ENCODE data around the gene MRGPRE.
"Not testable (repeated sequence)": the region's sequence is repeated elsewhere in the genome, so short reads cannot be mapped to it uniquely, and the experiment has no call there.

Gene MRGPRE, protein sequence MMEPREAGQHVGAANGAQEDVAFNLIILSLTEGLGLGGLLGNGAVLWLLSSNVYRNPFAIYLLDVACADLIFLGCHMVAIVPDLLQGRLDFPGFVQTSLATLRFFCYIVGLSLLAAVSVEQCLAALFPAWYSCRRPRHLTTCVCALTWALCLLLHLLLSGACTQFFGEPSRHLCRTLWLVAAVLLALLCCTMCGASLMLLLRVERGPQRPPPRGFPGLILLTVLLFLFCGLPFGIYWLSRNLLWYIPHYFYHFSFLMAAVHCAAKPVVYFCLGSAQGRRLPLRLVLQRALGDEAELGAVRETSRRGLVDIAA

DNA sequence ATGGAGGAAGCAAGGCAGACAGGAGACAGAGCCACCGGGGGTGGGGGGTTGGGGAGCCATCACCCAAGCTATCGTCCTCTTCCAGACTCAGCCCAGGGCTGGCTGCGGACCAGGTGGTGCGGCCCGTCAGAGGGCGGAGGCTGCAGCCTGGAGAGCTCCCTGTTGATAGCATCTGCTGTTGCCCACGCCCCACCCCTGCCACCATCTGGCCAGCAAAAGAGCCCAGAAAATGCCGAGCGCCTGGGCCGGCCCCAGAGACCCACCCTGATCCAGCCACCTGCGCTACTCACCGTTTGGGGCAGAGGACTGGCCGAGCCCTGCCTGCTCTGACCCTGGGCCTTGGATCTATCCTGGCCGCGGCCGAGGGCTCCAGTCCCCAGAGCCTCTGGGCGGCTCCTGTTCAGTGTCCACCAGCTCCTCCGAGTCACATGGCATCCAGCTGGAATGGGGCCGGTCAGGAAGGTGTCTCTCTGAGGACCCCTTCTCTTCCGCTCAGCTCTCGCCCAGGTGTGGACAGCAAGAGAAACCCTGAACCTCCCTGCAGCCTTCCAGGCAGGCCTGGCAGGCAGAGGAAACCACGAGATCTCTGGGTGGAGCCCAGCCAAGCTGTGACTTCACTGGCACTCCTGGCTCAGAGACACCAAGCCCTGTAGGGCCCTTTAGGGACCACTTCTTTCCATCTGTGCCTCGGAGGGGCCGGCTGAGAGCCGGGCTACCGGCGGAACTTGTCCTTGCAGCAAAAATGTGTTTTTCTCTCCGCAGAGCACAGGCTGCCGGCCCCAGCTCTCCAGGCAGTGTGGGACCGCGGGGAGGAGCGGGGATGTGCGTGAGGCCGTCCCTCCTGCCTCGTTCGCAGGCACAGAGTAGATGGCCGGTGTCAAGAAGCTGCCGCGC, at the start of gene MRGPRE:
Gene MRGPRE (minus strand): TSS at position 567 of the 894 bp plus-strand sequence. CDS start 3,618 bp downstream, outside the sequence.
- peak; percentile 88 for DNase-seq (ENCODE audit: low spot score)

DNA sequence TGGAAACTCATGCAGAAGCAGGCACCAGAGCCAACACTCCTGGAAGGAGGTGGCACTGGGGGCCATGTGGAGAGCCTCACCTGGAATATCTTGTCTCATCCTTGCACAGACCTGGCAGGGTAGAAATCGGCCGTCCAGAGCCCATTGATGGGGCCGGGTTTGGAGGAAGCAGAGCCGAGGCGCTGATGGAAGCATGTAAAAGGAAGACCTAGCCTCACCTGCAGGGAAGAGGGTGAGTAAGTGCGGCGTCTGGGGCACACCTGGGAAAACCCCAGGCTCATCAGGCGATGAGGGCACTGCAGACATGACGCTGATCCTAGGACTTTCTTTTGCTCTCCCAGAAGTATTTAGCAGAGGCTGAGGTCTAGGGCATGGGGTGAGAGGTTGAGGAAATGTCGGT, 48.9 kb upstream of the MRGPRE start:
- DNase-seq (ENCODE audit: low spot score), result not testable (repeated sequence)

DNA sequence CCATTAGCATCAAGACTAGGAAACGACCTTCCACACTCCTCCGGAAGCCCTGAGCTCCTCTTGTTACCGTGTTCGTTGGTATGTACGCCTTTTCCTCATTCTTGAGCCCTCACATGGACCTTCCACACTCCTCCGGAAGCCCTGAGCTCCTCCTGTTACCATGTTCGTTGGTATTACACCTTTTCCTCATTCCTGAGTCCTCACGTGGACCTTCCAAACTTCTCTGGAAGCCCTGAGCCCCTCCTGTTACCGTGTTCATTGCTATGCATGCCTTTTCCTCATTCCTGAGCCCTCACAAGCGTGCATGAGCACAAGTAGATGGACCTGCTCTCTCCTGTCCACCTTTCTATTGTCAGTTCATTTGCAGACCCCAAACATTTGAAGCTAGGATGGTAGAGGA, 48.4 kb upstream of the MRGPRE start:
- DNase-seq (ENCODE audit: low spot score), result not testable (repeated sequence)

DNA sequence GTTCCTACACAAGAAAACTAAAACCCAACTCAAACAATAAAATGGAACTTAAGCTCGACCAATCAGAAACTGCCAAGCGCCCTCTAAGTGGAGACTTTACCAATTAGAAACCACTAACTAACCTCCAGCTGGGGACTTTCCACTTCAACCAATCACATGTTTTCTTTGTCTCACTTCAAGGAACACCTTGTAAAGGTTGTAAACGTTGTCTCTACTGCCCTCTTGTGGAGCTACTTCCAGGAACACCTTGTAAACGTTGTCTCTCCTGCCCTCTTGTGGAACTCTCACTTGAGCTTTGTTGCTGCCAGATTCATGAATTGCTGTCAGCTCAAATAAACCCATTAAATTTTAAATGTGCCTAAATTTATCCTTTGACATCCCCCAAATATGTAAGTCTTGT, 46.7 kb upstream of the MRGPRE start:
- not testable (repeated sequence) for DNase-seq (ENCODE audit: low spot score)

DNA sequence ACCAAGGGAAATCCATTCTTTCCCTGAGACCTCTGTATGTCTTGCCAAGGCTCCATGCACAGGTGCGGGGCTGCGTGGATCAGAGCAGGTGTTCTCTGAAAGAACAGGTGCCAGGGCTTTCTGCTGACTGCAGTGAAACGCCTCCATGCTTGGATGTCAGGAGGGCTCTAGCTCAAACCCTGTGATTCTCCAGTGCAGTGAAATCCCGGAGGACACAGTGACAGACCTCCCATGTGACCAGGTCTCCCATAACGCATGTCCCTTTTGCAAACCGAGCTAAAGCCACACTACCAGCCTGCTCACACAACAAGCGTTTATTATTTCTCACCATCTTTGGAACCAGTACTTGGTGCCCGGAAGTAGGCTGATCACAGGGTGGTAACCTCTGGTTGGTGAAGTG, 41.4 kb upstream of the MRGPRE start:
- peak; percentile 1 for DNase-seq (ENCODE audit: low spot score)

DNA sequence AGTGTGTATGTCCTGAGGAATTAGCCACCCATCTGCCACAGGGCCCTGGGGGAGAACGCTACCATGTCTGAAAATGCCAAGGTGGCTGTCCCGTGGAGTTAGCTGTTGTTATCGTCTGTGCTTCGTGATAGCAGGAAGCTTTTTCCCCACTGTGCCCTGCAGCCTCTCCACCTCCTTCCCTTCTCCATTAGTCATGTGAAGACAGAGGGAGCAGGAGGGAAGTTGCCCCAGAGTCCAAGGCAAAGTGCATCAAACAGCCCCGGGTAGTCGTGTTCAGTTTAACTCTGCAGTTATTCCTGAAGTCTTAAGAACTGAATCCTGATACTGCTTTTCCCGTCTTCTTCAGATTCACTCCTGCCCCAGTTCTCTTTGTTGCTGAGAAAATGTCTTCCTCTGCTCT, 30.3 kb upstream of the MRGPRE start:
- not testable (repeated sequence) for DNase-seq (ENCODE audit: low spot score)

DNA sequence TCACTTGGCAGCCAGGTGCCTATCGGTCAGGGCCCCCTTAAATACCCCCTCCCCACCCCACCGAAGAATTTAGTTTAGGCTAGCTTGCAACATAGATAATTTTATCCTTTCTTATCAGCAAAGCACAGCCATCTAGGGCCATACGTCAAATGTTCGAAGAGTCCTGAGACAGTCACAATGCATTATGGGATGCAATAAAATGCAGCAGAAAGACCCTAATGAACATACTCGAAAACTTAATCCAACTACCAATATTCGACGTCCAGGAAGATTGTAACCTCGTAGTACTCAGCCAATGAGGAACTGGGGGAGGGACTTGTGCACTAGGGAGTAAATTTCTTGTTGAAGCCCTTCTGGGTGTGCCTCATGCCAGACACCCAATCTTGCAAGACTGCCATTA, 29.6 kb upstream of the MRGPRE start:
- DNase-seq (ENCODE audit: low spot score), result peak; percentile 33

DNA sequence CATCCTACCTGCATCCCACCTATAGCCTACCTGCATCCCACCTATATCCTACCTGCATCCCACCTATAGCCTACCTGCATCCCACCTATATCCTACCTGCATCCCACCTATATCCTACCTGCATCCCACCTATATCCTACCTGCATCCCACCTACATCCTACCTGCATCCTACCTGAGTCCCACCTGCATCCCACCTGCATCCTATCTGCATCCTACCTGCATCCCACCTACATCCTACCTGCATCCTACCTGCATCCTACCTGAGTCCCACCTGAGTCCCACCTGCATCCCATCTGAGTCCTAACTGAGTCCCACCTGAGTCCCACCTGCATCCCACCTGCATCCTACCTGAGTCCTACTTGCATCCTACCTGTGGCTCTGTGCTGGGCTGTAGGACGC, 25.3 kb upstream of the MRGPRE start:
- DNase-seq (ENCODE audit: low spot score), result not testable (repeated sequence)

DNA sequence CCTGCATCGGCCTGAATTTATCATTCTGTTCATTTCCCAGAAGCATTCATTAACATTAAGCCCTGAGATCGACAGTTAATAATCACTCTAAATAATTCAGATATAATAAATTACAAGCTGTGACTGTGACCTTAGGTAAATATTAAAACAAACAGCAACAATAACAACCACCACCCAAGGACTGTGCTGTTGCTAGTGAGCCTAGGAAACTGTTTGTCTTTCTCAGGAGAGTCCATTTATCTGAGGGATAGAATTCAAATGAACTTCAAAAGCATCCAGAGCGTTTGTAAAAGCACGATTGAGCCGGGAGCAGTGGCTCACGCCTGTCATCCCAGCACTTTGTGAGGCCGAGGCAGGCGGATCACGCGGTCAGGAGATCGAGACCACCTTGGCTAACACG, 23.0 kb upstream of the MRGPRE start:
- DNase-seq (ENCODE audit: low spot score), result not testable (repeated sequence)

DNA sequence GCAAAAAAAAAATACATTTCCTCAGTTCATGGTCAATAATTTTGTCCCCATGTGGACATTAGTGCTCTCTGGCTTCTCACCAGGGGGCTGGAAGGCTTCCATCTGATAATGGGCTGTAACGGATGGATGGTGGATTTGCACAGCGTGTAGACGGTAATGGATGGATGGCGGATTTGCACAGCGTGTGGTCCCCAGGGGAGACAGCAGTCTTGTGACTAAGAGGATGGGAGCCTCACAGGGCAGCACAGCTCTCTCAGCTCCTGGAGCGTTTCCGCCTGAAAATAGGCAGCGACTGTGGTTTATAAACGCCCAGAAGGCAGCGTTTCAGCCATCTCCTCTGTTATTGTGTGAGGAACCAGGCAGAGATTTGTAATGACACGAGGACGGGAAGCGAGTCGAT, 22.6 kb upstream of the MRGPRE start:
- DNase-seq (ENCODE audit: low spot score), result not testable (repeated sequence)

DNA sequence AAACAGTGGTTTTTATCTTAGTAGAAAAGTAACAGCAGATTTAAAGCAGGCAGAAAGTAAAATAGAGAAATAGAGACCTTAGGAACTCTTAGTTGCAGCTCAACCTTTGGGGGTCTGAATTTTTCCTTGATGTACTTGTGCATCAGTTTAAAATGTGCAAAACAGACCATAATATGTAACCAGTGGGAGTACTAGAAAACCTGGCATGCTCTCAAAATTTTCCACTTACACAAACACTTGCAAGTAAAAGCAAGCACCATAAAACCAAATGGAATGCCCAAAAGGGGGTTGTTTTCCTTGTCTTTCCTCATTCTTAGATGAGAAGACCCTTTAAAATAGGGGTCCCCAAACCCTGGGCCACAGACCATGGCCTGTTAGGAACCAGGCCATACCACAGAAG, 12.9 kb upstream of the MRGPRE start:
- DNase-seq (ENCODE audit: low spot score), result no peak

DNA sequence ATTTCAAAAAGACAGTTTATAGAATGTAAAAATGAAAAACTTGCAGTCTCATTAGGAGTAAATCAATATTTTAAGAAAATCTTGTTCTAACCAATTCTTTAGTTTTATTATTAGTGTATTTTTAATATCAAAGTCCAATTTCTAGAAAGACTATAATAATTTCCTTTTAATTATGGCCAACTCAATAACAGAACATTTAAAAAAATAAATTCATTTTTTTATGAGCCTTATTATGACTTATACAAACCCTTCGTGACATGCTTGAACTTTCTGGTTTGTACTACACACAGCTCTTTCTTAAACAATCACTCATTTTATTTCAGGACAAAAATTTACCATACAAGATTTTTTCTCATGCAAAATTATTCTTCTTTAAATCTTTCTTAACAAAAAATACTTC, 11.7 kb upstream of the MRGPRE start:
- no peak for DNase-seq (ENCODE audit: low spot score)

DNA sequence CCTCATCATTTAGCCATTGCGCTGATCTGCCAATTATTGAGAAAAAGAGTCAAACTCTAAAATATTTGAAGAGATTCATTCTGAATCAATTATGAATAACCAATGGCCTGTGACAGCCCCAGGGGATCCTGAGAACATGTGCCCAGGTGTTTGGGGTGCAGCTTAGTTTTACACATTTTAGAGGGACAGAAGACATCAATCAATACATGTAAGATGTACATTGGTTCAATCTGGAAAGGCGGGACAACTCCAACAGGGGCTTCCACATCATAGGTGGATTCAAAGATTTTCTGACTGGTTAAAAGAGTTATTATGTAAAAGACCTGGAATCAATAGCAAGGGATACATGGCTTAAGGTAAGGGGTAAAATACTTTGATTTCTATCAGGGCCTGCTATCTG, 4.9 kb upstream of the MRGPRE start:
- no peak for DNase-seq (ENCODE audit: low spot score)

DNA sequence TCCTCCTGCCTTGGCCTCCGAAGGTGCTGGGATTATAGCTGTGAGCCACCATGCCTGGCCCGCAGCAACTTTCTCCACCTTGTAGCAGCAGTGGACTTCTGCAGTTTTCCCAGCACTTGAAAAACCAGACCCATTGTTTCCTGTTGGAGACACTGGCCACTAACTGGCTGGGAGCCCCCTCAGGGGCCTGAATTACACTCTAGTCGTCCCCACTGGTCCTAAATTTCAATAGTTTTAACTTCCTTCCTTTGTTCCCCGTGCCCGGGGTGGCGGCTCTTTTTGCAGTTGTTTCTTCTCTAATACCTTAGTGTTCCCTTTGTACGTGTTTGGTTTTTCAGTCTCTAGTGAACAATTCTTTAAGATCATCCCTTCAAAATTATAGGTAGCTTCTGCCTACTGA, 2.6 kb upstream of the MRGPRE start:
- DNase-seq (ENCODE audit: low spot score), result no peak

DNA sequence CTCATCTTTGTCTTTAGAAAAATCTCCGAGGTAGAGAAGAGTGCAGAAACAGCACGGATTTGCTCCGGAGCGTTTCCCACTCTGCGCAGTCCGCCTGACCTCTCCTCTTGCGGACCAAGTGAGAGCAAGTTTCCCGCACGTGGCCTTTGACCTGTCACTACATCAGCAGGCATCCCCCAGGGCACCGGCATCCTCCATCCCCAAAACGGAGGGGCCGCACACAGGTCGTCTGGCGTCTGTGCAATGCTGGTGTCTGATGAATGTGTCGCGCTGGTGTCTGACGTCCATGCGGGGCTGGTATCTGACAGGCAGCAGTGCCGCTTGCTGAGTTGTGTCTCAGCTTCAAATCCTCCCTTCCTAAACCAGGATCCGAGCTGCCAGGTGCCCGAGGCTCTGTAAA, 739 bp upstream of the MRGPRE start:
- no peak for DNase-seq (ENCODE audit: low spot score)

DNA sequence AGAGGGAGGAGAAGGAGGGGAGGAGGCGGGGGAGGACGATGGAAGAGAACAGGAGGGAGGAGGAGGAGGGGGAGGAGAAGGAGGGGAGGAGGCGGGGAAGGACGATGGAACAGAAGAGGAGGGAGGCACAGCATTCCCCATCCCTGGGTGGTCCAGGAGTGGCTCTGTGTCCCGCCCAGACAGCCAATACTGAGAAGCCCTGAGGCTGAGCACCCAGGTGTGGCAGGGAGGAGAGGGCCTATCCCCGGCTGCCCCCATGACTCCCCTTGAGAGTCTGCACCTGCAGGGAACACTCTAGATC, 717 bp downstream of the MRGPRE start:
- no peak for DNase-seq (ENCODE audit: low spot score)

DNA sequence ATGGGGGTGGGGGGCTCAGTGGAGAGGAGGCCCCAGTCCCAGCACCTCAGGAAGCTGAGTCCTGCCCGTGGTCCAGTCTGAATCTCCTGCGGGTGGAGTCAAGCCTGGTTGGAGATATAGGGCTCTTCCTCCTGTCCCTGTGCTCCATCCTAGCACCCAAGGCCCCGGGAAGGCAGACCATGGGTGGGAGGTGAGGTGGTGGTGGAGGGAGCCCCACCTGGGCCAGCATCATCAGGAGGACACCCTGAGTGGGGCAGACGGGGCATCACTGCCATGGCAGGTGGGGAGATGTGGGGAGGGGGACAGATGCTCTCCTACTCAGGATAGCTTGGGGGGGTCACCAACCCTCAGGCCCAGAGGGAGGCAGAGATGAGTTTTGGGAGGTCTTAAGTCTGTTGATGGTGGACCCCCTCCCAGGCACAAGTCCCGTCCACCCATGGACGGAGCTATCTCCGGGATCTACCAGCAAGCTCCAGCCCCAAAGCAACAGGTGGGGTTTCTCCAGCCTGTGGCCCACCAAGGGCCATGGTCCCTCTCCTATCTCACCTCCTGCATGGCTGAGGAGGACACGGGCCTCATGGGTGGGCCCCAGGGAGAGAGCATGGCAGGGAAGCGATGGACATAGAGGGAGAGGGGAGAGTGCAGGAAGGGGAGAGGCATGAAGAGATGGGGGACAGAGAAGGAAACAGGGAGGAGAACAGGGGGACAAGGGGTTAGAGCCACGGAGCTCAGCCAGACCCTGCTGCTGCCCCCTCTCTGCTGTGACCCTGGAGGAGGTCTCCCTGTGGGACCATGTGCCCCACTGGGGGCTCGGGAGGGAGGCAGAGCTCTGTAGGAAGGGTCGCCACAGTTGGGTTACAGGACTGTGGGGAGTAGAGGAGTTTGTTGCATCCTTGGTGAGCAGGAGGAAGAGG, 1.3 kb downstream of the MRGPRE start:
- DNase-seq (ENCODE audit: low spot score), result no peak

DNA sequence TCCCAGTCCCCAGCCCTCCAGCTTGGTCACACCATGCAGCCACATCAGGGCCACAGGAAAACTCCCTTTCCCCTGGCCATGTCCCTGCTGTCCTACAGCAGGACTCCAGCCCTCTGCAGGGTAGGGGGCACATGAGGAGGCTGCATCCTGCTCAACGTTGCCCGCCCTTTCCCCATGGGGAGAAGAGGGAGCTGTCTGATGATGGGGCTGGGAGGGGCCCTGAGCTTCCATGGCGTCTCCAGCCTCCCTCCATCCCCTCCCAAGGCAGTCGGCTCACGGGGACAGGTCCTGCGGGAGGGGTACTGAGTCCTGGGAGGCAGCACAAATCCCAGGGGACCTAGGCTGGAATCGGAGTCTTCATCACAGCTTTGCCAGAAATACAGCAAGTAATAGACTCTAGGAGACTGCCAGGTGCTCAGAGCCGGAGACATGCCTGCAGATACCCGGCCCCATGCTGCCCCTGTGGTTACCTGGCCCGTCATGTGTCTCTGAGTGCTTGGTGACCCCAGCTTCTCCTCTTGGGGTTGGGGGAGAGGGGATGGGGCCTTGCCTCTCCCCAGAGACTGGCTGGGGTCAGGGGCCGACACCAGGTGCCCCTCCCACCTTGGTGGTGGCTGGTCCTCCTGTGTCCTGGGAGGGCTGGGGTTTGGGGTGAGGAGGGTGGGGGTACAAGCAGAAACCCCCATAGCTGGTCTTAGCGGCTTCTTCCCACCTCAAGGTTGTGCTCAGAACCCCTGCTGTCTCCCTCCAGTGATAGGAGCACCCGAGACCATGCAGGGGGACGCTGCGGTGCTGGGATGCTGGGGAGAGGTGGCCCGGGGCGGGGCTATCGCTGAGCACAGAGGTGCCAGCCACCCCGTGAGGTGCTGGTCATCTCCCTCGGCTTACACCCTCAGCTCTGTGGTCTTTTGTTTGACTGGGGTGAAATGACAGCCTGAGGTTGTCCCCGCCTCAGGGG, 2.3 kb downstream of the MRGPRE start:
- no peak for DNase-seq (ENCODE audit: low spot score)

DNA sequence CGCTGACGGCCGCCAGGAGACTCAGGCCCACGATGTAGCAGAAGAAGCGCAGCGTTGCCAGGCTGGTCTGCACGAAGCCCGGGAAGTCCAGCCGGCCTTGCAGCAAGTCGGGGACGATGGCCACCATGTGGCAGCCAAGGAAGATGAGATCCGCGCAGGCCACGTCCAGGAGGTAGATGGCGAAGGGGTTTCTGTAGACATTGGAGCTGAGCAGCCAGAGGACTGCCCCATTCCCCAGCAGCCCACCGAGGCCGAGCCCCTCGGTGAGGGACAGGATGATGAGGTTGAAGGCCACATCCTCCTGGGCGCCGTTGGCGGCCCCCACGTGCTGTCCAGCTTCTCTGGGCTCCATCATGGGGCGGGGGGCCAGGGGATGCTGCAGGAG, 3.8 kb downstream of the MRGPRE start:
- DNase-seq (ENCODE audit: low spot score), result no peak

DNA sequence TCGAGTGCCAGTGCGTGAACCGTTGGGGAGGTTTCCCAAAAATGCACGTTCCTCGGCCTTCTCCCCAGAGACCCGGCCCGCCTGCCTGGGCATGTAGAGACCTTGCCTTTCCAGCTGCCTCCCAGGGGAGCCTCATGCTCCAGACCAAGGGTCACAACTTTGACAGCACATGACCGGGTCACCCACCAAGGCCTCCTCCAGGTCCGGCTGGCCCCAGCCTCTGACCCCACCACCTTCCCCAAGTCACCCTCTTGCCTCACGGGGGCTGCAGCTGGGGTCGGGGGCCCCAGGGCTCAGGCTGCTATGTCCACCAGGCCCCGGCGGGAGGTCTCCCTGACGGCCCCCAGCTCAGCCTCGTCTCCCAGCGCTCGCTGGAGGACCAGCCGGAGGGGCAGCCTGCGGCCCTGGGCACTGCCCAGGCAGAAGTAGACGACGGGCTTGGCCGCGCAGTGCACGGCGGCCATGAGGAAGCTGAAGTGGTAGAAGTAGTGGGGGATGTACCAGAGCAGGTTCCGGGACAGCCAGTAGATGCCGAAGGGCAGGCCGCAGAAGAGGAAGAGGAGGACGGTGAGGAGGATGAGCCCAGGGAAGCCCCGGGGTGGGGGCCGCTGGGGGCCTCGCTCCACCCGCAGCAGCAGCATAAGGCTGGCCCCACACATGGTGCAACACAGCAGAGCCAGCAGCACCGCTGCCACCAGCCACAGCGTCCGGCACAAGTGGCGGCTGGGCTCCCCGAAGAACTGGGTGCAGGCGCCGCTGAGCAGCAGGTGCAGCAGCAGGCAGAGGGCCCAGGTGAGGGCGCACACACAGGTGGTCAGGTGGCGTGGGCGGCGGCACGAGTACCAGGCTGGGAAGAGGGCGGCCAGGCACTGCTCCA, 4.4 kb downstream of the MRGPRE start:
- no peak for DNase-seq (ENCODE audit: low spot score)

Data from hematopoietic multipotent progenitor cell treated with erythropoietin and hydrocortisone succinate and interleukin-3 and kit ligand, for 17 days (in vitro differentiated cells).